HepG2 (cell line): ENCODE measurements around the gene NCBP2. TPM values are rescaled to one million over a fixed set of nuclear protein-coding genes. Genes with fewer than 3 reads are reported as not detected.

Experiments used
- ATF1 ChIP-seq: IDR thresholded peaks from 2 replicates; pipeline ENCODE4 v1.6.1; 2016; ENCODE audit warnings: mild to moderate bottlenecking, control low read depth
- GFI1 ChIP-seq: sonication (generic); formaldehyde crosslinking; IDR thresholded peaks from 2 replicates; pipeline ENCODE4 v1.5.0; 2020; ENCODE audit warnings: missing genetic modification reagents, mild to moderate bottlenecking, borderline replicate concordance
- HMG20A ChIP-seq: IDR thresholded peaks from 2 replicates; pipeline ENCODE4 v1.6.1; 2016; ENCODE audit warnings: borderline replicate concordance
- ISX ChIP-seq: sonication (generic); formaldehyde crosslinking; conservative IDR thresholded peaks from 2 replicates; pipeline ENCODE4 v1.5.0; 2020; ENCODE audit warnings: missing genetic modification reagents
- JUNB ChIP-seq: sonication (generic); formaldehyde crosslinking; IDR thresholded peaks from 2 replicates; pipeline ENCODE4 v1.8.0; 2022; ENCODE audit warnings: missing genetic modification reagents, mild to moderate bottlenecking, borderline replicate concordance
- MAF1 ChIP-seq: sonication (generic); formaldehyde crosslinking; IDR thresholded peaks from 2 replicates; pipeline ENCODE4 v1.5.0; 2020; ENCODE audit warnings: missing genetic modification reagents, borderline replicate concordance
- MEF2D ChIP-seq: sonication (generic); formaldehyde crosslinking; IDR thresholded peaks from 2 replicates; pipeline ENCODE4 v1.5.1; 2020; ENCODE audit warnings: mild to moderate bottlenecking, missing genetic modification reagents
- RBM39 ChIP-seq: fragments of 200-400 bp; formaldehyde crosslinking; IDR thresholded peaks from one replicate; pipeline ENCODE4 v1.6.1; 2018; ENCODE audit warnings: antibody characterized with exemption, mild to moderate bottlenecking, low read depth, low read length; ENCODE audit not compliant: poor library complexity, severe bottlenecking
- RXRB ChIP-seq: IDR thresholded peaks from 2 replicates; pipeline ENCODE4 v1.6.1; 2016; ENCODE audit warnings: borderline replicate concordance, missing genetic modification reagents, missing compliant biosample characterization
- ZBTB8A ChIP-seq: sonication (generic); formaldehyde crosslinking; IDR thresholded peaks from 2 replicates; pipeline ENCODE4 v1.4.0; 2020; ENCODE audit warnings: mild to moderate bottlenecking, low read depth, missing genetic modification reagents, borderline replicate concordance
- ZKSCAN1 ChIP-seq: fragments of 150-350 bp; IDR thresholded peaks from 2 replicates; pipeline ENCODE4 v1.6.1; 2014; ENCODE audit warnings: low read length
- ZKSCAN5 ChIP-seq: sonication (generic); formaldehyde crosslinking; IDR thresholded peaks from 2 replicates; pipeline ENCODE4 v1.5.1; 2020; ENCODE audit warnings: mild to moderate bottlenecking, missing genetic modification reagents
- ZNF101 ChIP-seq: sonication (generic); formaldehyde crosslinking; IDR thresholded peaks from 2 replicates; pipeline ENCODE4 v1.4.0; 2020; ENCODE audit warnings: mild to moderate bottlenecking, low read depth, missing genetic modification reagents, borderline replicate concordance
- ZNF3 ChIP-seq: IDR thresholded peaks from 2 replicates; pipeline ENCODE4 v1.7.0; 2017; ENCODE audit warnings: inconsistent platforms
- ZNF556 ChIP-seq: sonication (generic); formaldehyde crosslinking; IDR thresholded peaks from 2 replicates; pipeline ENCODE4 v1.4.0; 2020; ENCODE audit warnings: mild to moderate bottlenecking, missing genetic modification reagents, borderline replicate concordance
- ZNF570 ChIP-seq: sonication (generic); formaldehyde crosslinking; IDR thresholded peaks from 2 replicates; pipeline ENCODE4 v1.4.0; 2020; ENCODE audit warnings: mild to moderate bottlenecking, missing genetic modification reagents, borderline replicate concordance
- ZNF672 ChIP-seq: sonication (generic); formaldehyde crosslinking; IDR thresholded peaks from 2 replicates; pipeline ENCODE4 v1.8.1; 2022; ENCODE audit warnings: missing genetic modification reagents
- ZNF7 ChIP-seq: IDR thresholded peaks from 2 replicates; pipeline ENCODE4 v1.6.1; 2016; ENCODE audit warnings: missing biosample characterization, missing genetic modification reagents
- ZSCAN22 ChIP-seq: sonication (generic); formaldehyde crosslinking; IDR thresholded peaks from 2 replicates; pipeline ENCODE4 v1.4.0; 2020; ENCODE audit warnings: mild to moderate bottlenecking, missing genetic modification reagents
- polyA plus RNA-seq, 8 experiments: library from polyadenylated mRNA; depleted of rRNA in 3 of 8; stranded (reverse) in 7 of 8; unstranded in 1 of 8; fragments of >200 nt; fragmentation: Illumina TruSeq in 4 of 8; extraction: Trizol in 4 of 8; gene quantifications; 2 replicates each; pipeline versions ENCODE4 v1.2.1 to v1.2.3, GENCODE V29; 2011 to 2016; ENCODE audit warnings: low read depth in 4 of 8, missing spikeins in 1 of 8, mixed read lengths in 1 of 8; ENCODE audit not compliant: insufficient read depth in 1 of 8
- total RNA-seq, 5 experiments: library from RNA; depleted of rRNA; stranded (reverse); fragments of >200 nt; fragmentation: Illumina TruSeq; extraction: Trizol; gene quantifications; 2 replicates each; pipeline ENCODE4 v1.2.3, GENCODE V29; 2016; ENCODE audit warnings: low read depth in 1 of 5
- TF ChIP-seq, protein P1 (sequence below): IDR thresholded peaks from 2 replicates; pipeline ENCODE4 v1.4.0; 2020; ENCODE audit warnings: mild to moderate bottlenecking, missing genetic modification reagents
- TF ChIP-seq, protein P2 (sequence below): sonication (generic); IDR thresholded peaks from 2 replicates; pipeline ENCODE4 v1.6.1; 2016; ENCODE audit warnings: low read depth, borderline replicate concordance
- TF ChIP-seq, protein P3 (sequence below): IDR thresholded peaks from 2 replicates; pipeline ENCODE4 v1.6.1; 2016; ENCODE audit warnings: low read depth, control low read depth
- TF ChIP-seq, protein P4 (sequence below): sonication (generic); formaldehyde crosslinking; IDR thresholded peaks from 2 replicates; pipeline ENCODE4 v1.8.1; 2023; ENCODE audit warnings: mild to moderate bottlenecking, missing genetic modification reagents

The NCBP2 gene
- total and polyA plus RNA-seq, 2 of the 13 experiments (the other 11 are each of a cell fraction or from before 2014, with no cell fraction given) = 58.7 to 95.5 TPM

DNA sequence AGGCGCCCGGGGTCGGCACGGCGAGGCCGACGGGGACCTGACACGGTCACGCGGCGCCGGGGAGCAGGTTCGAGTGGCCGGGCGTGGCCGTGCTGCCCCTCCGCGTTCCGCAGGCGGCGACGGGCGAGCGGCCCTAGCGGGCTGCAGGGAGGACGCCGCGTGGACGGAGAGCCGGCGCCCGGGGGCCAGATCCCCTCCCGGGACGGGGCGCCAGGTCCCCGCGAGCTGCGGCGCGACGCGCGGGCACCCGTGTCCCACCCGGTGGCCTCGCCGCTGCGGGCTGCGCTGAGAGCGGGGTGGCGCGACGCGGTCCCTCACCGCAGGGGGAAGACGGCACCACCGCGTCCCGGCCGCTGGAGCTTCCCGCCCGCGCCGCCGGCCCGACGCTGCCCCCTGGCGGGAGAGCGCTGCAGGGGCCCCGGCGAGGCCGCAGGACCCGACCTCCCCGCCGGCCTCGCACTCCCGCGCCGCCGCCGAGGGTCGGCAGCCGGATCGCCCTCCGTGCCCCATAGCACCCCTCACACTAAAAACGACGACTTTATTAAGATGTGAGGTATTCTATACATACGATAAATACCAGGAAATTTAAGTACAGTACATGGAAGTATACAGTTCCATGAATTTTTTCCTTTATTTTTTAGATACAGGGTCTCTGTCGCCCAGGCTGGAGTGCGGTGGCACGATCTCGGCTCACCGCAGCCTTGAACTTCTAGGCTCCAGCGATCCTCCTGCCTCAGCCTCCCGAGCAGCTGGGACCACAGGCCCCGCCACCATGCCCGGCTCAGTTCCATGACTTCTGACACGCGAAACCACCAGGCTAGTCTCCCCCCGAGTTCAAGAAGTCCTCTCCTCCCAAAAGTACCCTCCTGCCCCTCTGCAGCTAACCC is 27.6 kb upstream of the NCBP2 start (continued):
- TF ChIP-seq, protein P1, sequence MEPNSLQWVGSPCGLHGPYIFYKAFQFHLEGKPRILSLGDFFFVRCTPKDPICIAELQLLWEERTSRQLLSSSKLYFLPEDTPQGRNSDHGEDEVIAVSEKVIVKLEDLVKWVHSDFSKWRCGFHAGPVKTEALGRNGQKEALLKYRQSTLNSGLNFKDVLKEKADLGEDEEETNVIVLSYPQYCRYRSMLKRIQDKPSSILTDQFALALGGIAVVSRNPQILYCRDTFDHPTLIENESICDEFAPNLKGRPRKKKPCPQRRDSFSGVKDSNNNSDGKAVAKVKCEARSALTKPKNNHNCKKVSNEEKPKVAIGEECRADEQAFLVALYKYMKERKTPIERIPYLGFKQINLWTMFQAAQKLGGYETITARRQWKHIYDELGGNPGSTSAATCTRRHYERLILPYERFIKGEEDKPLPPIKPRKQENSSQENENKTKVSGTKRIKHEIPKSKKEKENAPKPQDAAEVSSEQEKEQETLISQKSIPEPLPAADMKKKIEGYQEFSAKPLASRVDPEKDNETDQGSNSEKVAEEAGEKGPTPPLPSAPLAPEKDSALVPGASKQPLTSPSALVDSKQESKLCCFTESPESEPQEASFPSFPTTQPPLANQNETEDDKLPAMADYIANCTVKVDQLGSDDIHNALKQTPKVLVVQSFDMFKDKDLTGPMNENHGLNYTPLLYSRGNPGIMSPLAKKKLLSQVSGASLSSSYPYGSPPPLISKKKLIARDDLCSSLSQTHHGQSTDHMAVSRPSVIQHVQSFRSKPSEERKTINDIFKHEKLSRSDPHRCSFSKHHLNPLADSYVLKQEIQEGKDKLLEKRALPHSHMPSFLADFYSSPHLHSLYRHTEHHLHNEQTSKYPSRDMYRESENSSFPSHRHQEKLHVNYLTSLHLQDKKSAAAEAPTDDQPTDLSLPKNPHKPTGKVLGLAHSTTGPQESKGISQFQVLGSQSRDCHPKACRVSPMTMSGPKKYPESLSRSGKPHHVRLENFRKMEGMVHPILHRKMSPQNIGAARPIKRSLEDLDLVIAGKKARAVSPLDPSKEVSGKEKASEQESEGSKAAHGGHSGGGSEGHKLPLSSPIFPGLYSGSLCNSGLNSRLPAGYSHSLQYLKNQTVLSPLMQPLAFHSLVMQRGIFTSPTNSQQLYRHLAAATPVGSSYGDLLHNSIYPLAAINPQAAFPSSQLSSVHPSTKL (CRISPR knock-in tag) = no peak
- TF ChIP-seq ZNF7 (CRISPR knock-in tag) = no peak
- no peak for TF ChIP-seq ISX (CRISPR knock-in tag)
- no peak for TF ChIP-seq ATF1 (CRISPR knock-in tag)
- TF ChIP-seq RBM39 = peak; percentile 43
- TF ChIP-seq ZSCAN22 = no peak
- no peak for TF ChIP-seq RXRB
- TF ChIP-seq ZNF672 = no peak
- no peak for TF ChIP-seq ZBTB8A
- no peak for TF ChIP-seq JUNB (CRISPR knock-in tag)
- 0 out of 2 replicates have a peak, but pooled peaks have one; percentile 12 for TF ChIP-seq GFI1 (CRISPR knock-in tag)
- TF ChIP-seq, protein P2, sequence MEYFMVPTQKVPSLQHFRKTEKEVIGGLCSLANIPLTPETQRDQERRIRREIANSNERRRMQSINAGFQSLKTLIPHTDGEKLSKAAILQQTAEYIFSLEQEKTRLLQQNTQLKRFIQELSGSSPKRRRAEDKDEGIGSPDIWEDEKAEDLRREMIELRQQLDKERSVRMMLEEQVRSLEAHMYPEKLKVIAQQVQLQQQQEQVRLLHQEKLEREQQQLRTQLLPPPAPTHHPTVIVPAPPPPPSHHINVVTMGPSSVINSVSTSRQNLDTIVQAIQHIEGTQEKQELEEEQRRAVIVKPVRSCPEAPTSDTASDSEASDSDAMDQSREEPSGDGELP = no peak
- no peak for TF ChIP-seq ZNF556
- no peak for TF ChIP-seq MAF1 (CRISPR knock-in tag)
- TF ChIP-seq, protein P3, sequence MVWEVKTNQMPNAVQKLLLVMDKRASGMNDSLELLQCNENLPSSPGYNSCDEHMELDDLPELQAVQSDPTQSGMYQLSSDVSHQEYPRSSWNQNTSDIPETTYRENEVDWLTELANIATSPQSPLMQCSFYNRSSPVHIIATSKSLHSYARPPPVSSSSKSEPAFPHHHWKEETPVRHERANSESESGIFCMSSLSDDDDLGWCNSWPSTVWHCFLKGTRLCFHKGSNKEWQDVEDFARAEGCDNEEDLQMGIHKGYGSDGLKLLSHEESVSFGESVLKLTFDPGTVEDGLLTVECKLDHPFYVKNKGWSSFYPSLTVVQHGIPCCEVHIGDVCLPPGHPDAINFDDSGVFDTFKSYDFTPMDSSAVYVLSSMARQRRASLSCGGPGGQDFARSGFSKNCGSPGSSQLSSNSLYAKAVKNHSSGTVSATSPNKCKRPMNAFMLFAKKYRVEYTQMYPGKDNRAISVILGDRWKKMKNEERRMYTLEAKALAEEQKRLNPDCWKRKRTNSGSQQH (CRISPR knock-in tag) = no peak
- TF ChIP-seq ZKSCAN1 = no peak
- TF ChIP-seq ZNF3 (CRISPR knock-in tag) = no peak
- no peak for TF ChIP-seq HMG20A (CRISPR knock-in tag)
- TF ChIP-seq ZKSCAN5 = no peak
- TF ChIP-seq MEF2D (CRISPR knock-in tag) = no peak
- TF ChIP-seq, protein P4, sequence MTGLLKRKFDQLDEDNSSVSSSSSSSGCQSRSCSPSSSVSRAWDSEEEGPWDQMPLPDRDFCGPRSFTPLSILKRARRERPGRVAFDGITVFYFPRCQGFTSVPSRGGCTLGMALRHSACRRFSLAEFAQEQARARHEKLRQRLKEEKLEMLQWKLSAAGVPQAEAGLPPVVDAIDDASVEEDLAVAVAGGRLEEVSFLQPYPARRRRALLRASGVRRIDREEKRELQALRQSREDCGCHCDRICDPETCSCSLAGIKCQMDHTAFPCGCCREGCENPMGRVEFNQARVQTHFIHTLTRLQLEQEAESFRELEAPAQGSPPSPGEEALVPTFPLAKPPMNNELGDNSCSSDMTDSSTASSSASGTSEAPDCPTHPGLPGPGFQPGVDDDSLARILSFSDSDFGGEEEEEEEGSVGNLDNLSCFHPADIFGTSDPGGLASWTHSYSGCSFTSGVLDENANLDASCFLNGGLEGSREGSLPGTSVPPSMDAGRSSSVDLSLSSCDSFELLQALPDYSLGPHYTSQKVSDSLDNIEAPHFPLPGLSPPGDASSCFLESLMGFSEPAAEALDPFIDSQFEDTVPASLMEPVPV = no peak
- TF ChIP-seq ZNF570 (CRISPR knock-in tag) = no peak
- TF ChIP-seq ZNF101 = no peak
